ENCODE results near the gene PKIG. TPM values are rescaled to one million over a fixed set of nuclear protein-coding genes. Genes with fewer than 3 reads are reported as not detected.

The PKIG gene
- total RNA-seq, 1 experiment from 2014 or later: 66.3 TPM

DNA sequence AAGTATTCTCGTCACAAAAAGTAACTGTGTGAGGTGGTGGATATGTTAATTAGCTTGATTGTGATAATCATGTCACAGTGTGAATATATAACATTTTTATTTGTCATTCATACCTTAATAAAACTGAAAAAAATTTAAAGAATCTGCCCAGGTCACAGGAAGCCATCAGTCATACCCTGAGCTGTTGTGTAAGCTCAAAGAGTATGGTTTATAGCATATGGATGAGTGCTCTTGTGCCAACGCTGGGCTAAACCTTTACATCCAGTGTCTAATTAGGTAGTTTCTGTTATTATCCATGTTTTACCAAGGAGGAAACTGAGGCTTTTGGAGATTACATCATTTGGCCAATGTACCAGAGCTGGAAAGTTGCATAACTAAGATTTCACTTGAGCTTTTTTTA lies 11.4 kb downstream of the PKIG start:
- ATAC-seq: no peak
- H3K9me3 ChIP-seq (ENCODE audit: control insufficient read depth, insufficient read depth, low read depth, low read length): no peaks in the 10 kb centered on the region
- H3K4me3 ChIP-seq (ENCODE audit: low read depth in 2 of 2, low read length in 2 of 2): no peak overlapping the region
- H3K27ac ChIP-seq (ENCODE audit: low read length): peak overlapping the region; percentile 10
- H3K4me1 ChIP-seq (ENCODE audit: control insufficient read depth, insufficient read depth, low read length): peaks cover 26% of the 10 kb centered on the region
- intact Hi-C loops (cut with micrococcal nuclease; ENCODE audit: unreplicated experiment): no loop called here
- H3K27me3 ChIP-seq (ENCODE audit: control insufficient read depth, insufficient read depth, low read length): no peaks in the 10 kb centered on the region
- no peaks in the 10 kb centered on the region for H3K36me3 ChIP-seq (ENCODE audit: control insufficient read depth, insufficient read depth, low read length)
- TF ChIP-seq CTCF (IDR thresholded peaks at IDR 0.05) (no peak), TCF7L2 (IDR thresholded peaks at IDR 0.05; ENCODE audit: low read depth, low read length) (no peak), POLR2AphosphoS5 (IDR thresholded peaks at IDR 0.05; ENCODE audit: low read depth, low read length) (no peak), SIN3A (IDR thresholded peaks at IDR 0.05; ENCODE audit: borderline replicate concordance, insufficient read depth, low read depth, low read length) (no peak)
- TF ChIP-seq, protein P1, sequence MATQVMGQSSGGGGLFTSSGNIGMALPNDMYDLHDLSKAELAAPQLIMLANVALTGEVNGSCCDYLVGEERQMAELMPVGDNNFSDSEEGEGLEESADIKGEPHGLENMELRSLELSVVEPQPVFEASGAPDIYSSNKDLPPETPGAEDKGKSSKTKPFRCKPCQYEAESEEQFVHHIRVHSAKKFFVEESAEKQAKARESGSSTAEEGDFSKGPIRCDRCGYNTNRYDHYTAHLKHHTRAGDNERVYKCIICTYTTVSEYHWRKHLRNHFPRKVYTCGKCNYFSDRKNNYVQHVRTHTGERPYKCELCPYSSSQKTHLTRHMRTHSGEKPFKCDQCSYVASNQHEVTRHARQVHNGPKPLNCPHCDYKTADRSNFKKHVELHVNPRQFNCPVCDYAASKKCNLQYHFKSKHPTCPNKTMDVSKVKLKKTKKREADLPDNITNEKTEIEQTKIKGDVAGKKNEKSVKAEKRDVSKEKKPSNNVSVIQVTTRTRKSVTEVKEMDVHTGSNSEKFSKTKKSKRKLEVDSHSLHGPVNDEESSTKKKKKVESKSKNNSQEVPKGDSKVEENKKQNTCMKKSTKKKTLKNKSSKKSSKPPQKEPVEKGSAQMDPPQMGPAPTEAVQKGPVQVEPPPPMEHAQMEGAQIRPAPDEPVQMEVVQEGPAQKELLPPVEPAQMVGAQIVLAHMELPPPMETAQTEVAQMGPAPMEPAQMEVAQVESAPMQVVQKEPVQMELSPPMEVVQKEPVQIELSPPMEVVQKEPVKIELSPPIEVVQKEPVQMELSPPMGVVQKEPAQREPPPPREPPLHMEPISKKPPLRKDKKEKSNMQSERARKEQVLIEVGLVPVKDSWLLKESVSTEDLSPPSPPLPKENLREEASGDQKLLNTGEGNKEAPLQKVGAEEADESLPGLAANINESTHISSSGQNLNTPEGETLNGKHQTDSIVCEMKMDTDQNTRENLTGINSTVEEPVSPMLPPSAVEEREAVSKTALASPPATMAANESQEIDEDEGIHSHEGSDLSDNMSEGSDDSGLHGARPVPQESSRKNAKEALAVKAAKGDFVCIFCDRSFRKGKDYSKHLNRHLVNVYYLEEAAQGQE (IDR thresholded peaks at IDR 0.05; ENCODE audit: insufficient read depth in 1 of 2, low read depth in 2 of 2, low read length in 1 of 2): no peak
- in situ Hi-C loops (cut with HindIII; ENCODE audit: low pct_unique_long_range_greater_than_20kb, low sequenced_read_pairs): no loop called here
- CTCF ChIA-PET: interaction anchor here (0.6 kb wide), 1 partner anchor 252 kb away, joined by 9 read pairs; no protein-coding TSS in a partner anchor
- POLR2A ChIA-PET: no interaction called here
- no peak for DNase-seq (ENCODE audit: low read depth, low spot score)
- no TSS peak for BruUV-seq (replicated peaks)

GRCh38 chr20:44594730-44595129 lies 12.4 kb downstream of the PKIG start:
- intact Hi-C loops (cut with micrococcal nuclease; ENCODE audit: unreplicated experiment): no loop called here
- POLR2A ChIA-PET: interaction anchor here (0.6 kb wide), 1 partner anchor 76 kb away, joined by 5 read pairs; no protein-coding TSS in a partner anchor
- in situ Hi-C loops (cut with HindIII; ENCODE audit: low pct_unique_long_range_greater_than_20kb, low sequenced_read_pairs): no loop called here
- no peaks in the 10 kb centered on the region for H3K36me3 ChIP-seq (ENCODE audit: control insufficient read depth, insufficient read depth, low read length)
- BruUV-seq (replicated peaks): no TSS peak
- H3K4me3 ChIP-seq (ENCODE audit: low read depth in 2 of 2, low read length in 2 of 2): no peak overlapping the region
- H3K9me3 ChIP-seq (ENCODE audit: control insufficient read depth, insufficient read depth, low read depth, low read length): no peaks in the 10 kb centered on the region
- TF ChIP-seq, protein P1 (IDR thresholded peaks at IDR 0.05; ENCODE audit: insufficient read depth in 1 of 2, low read depth in 2 of 2, low read length in 1 of 2): no peak
- TF ChIP-seq CTCF (IDR thresholded peaks at IDR 0.05) (no peak), TCF7L2 (IDR thresholded peaks at IDR 0.05; ENCODE audit: low read depth, low read length) (no peak), POLR2AphosphoS5 (IDR thresholded peaks at IDR 0.05; ENCODE audit: low read depth, low read length) (no peak), SIN3A (IDR thresholded peaks at IDR 0.05; ENCODE audit: borderline replicate concordance, insufficient read depth, low read depth, low read length) (no peak)
- no peaks in the 10 kb centered on the region for H3K27me3 ChIP-seq (ENCODE audit: control insufficient read depth, insufficient read depth, low read length)
- peak overlapping the region; percentile 10 for H3K27ac ChIP-seq (ENCODE audit: low read length)
- CTCF ChIA-PET: interaction anchor here (0.6 kb wide), 1 partner anchor 376 kb away, joined by 3 read pairs; no protein-coding TSS in a partner anchor
- DNase-seq (ENCODE audit: low read depth, low spot score) (no peak), ATAC-seq (peak; percentile 81)
- peaks cover 26% of the 10 kb centered on the region for H3K4me1 ChIP-seq (ENCODE audit: control insufficient read depth, insufficient read depth, low read length)

Data from Panc1 (cell line).